HFFc6 (cell line): Measurements from ENCODE around the gene RAB4B. TPM values are rescaled to one million over a fixed set of nuclear protein-coding genes. Genes with fewer than 3 reads are reported as not detected.

Experiments used
- DNase-seq: peaks from one replicate; pipeline ENCODE4 v3.0.0-alpha.2; 2018
- H3K27ac Mint-ChIP-seq: 2 replicates; pipeline ENCODE4 v1.8.0; 2020; ENCODE audit warnings: mild to moderate bottlenecking, mixed read lengths
- H3K27me3 Mint-ChIP-seq: 2 replicates; pipeline ENCODE4 v1.8.0; 2021; ENCODE audit warnings: mild to moderate bottlenecking, moderate library complexity, mixed read lengths; ENCODE audit not compliant: insufficient read depth
- H3K36me3 Mint-ChIP-seq: 2 replicates; pipeline ENCODE4 v1.8.0; 2021; ENCODE audit warnings: low read depth, mixed read lengths
- H3K4me1 Mint-ChIP-seq: 2 replicates; pipeline ENCODE4 v1.8.0; 2020; ENCODE audit warnings: low read depth, mixed read lengths
- H3K4me3 Mint-ChIP-seq: 2 replicates; pipeline ENCODE4 v1.8.0; 2020; ENCODE audit warnings: mild to moderate bottlenecking, moderate library complexity, mixed read lengths
- H3K9me3 Mint-ChIP-seq: 2 replicates; pipeline ENCODE4 v1.8.0; 2020; ENCODE audit warnings: mild to moderate bottlenecking, mixed read lengths
- CTCF ChIP-seq: fragments of 200-600 bp; sonication (generic); IDR thresholded peaks from 2 replicates; pipeline ENCODE4 v1.5.0; 2021; ENCODE audit warnings: antibody characterized with exemption, mild to moderate bottlenecking
- total RNA-seq, 6 experiments: library from RNA; stranded (reverse); fragmentation: NEBNext Ultra II Directional; extraction: Animal tissue kit (Norgen Biotek cat#: 25700); gene quantifications; 2 replicates in 1 of 6; 3 replicates in 5 of 6; pipeline ENCODE4 v1.2.3, GENCODE V29; 2021

RAB4B gene
- total RNA-seq, 6 experiments from 2014 or later: 20.4 to 26.4 (median 22.0) TPM

GRCh38 chr19:40747536-40747935, 30.5 kb upstream of the RAB4B start:
- Mint-ChIP-seq H3K27ac (no peak overlapping the region), H3K36me3 (peaks cover 23% of the 10 kb centered on the region), H3K4me1 (peaks cover 27% of the 10 kb centered on the region), H3K9me3 (no peaks in the 10 kb centered on the region), H3K27me3 (peaks cover 4% of the 10 kb centered on the region), H3K4me3 (no peak overlapping the region)
- TF ChIP-seq CTCF: no peak
- no peak for DNase-seq

GRCh38 chr19:40750058-40750873, 27.8 kb upstream of the RAB4B start, which contains the start of gene ACTMAP:
Gene ACTMAP (minus strand): TSS chr19:40750477. CDS start chr19:40749803, 674 bp downstream.
- peak within 1 kb of the TSS; percentile 96 for H3K4me3 Mint-ChIP-seq
- H3K4me1 Mint-ChIP-seq: peaks cover 37% of the 10 kb centered on the region
- DNase-seq: peak; percentile 100
- peaks cover 4% of the 10 kb centered on the region for H3K27me3 Mint-ChIP-seq
- no peaks in the 10 kb centered on the region for H3K9me3 Mint-ChIP-seq
- H3K27ac Mint-ChIP-seq: peak within 1 kb of the TSS; percentile 96
- TF ChIP-seq CTCF: no peak
- H3K36me3 Mint-ChIP-seq: peaks cover 35% of the 10 kb centered on the region

- Mint-ChIP-seq H3K4me1 (peaks cover 40% of the 10 kb centered on the region), H3K27ac (peak within 1 kb of the TSS; percentile 96), H3K36me3 (peaks cover 40% of the 10 kb centered on the region), H3K9me3 (no peaks in the 10 kb centered on the region), H3K4me3 (peak within 1 kb of the TSS; percentile 96), H3K27me3 (peaks cover 4% of the 10 kb centered on the region)
- TF ChIP-seq CTCF: no peak
- DNase-seq: peak; percentile 97
These were observed 27.0 kb upstream of the RAB4B start, which contains the start of gene SNRPA for GRCh38 chr19:40750874-40751537. Gene SNRPA (plus strand): TSS chr19:40751203. CDS start chr19:40751409, 206 bp downstream.

- Mint-ChIP-seq H3K9me3 (no peaks in the 10 kb centered on the region), H3K4me1 (peaks cover 48% of the 10 kb centered on the region), H3K27ac (peak overlapping the region; percentile 96), H3K36me3 (peaks cover 46% of the 10 kb centered on the region), H3K4me3 (peak overlapping the region; percentile 96), H3K27me3 (peaks cover 6% of the 10 kb centered on the region)
- DNase-seq: no peak
- no peak for TF ChIP-seq CTCF
These were observed 25.7 kb upstream of the RAB4B start for GRCh38 chr19:40752257-40752781.

GRCh38 chr19:40754611-40755247, 23.3 kb upstream of the RAB4B start:
- H3K36me3 Mint-ChIP-seq: peaks cover 52% of the 10 kb centered on the region
- H3K9me3 Mint-ChIP-seq: no peaks in the 10 kb centered on the region
- H3K27me3 Mint-ChIP-seq: peaks cover 6% of the 10 kb centered on the region
- H3K4me3 Mint-ChIP-seq: peak overlapping the region; percentile 28
- peak; percentile 21 for DNase-seq
- peak overlapping the region; percentile 64 for H3K27ac Mint-ChIP-seq
- peaks cover 35% of the 10 kb centered on the region for H3K4me1 Mint-ChIP-seq
- no peak for TF ChIP-seq CTCF
